H9 (cell line): Measurements from ENCODE around the gene MAP4K3. TPM values are rescaled to one million over a fixed set of nuclear protein-coding genes. Genes with fewer than 3 reads are reported as not detected.

Experiments
- DNase-seq: peaks from one replicate; pipeline ENCODE4 v3.0.0-alpha.2; 2017
- H2AFZ ChIP-seq: one replicate; pipeline ENCODE4 v1.6.1; 2013; ENCODE audit warnings: mild to moderate bottlenecking, low read length, control low read depth, moderate library complexity
- H2AK5ac ChIP-seq: 2 replicates; pipeline ENCODE4 v1.6.1; 2013; ENCODE audit warnings: low read length, control low read depth, mixed read lengths; ENCODE audit not compliant: insufficient read length
- H2BK120ac ChIP-seq: one replicate; pipeline ENCODE4 v1.6.1; 2013; ENCODE audit warnings: low read depth, mild to moderate bottlenecking, low read length, control low read depth, inconsistent platforms; ENCODE audit not compliant: poor library complexity, severe bottlenecking
- H2BK12ac ChIP-seq: 2 replicates; pipeline ENCODE4 v1.6.1; 2013; ENCODE audit warnings: low read length, control low read depth, mixed read lengths, low read depth; ENCODE audit not compliant: insufficient read length
- H2BK15ac ChIP-seq: 2 replicates; pipeline ENCODE4 v1.6.1; 2013; ENCODE audit warnings: low read depth, low read length, control low read depth
- H2BK20ac ChIP-seq: one replicate; pipeline ENCODE4 v1.6.1; 2013; ENCODE audit warnings: low read depth, mild to moderate bottlenecking, low read length, control low read depth, inconsistent platforms; ENCODE audit not compliant: poor library complexity, severe bottlenecking
- H2BK5ac ChIP-seq: 2 replicates; pipeline ENCODE4 v1.6.1; 2013; ENCODE audit warnings: low read length, control low read depth, mixed read lengths; ENCODE audit not compliant: insufficient read length
- H3K14ac ChIP-seq: 2 replicates; pipeline ENCODE4 v1.6.1; 2013; ENCODE audit warnings: low read length, control low read depth; ENCODE audit not compliant: insufficient read depth
- H3K18ac ChIP-seq: 2 replicates; pipeline ENCODE4 v1.6.1; 2013; ENCODE audit warnings: low read depth, mild to moderate bottlenecking, mixed read lengths, low read length, control low read depth; ENCODE audit not compliant: insufficient read length
- H3K23ac ChIP-seq: 2 replicates; pipeline ENCODE4 v1.6.1; 2013; ENCODE audit warnings: low read length, control low read depth, mixed read lengths, low read depth; ENCODE audit not compliant: insufficient read length
- H3K23me2 ChIP-seq: 2 replicates; pipeline ENCODE4 v1.6.1; 2013; ENCODE audit warnings: low read depth, mild to moderate bottlenecking, mixed read lengths, low read length, control low read depth; ENCODE audit not compliant: insufficient read length, poor library complexity, severe bottlenecking
- H3K27ac ChIP-seq: 2 replicates; pipeline ENCODE4 v1.5.1; 2013; ENCODE audit warnings: low read length, control low read depth, mixed read lengths, low read depth; ENCODE audit not compliant: insufficient read length
- H3K27me3 ChIP-seq: 2 replicates; pipeline ENCODE4 v1.6.1; 2013; ENCODE audit warnings: low read length, control low read depth, inconsistent platforms; ENCODE audit not compliant: insufficient read depth
- H3K4ac ChIP-seq: 2 replicates; pipeline ENCODE4 v1.6.1; 2013; ENCODE audit warnings: low read depth, mild to moderate bottlenecking, control low read depth, inconsistent platforms, low read length, moderate library complexity
- H3K4me1 ChIP-seq: 2 replicates; pipeline ENCODE4 v1.6.1; 2013; ENCODE audit warnings: low read length, control low read depth, inconsistent platforms; ENCODE audit not compliant: insufficient read depth
- H3K4me2 ChIP-seq: 2 replicates; pipeline ENCODE4 v1.6.1; 2013; ENCODE audit warnings: low read length, control low read depth, mixed read lengths; ENCODE audit not compliant: insufficient read length, insufficient read depth
- H3K56ac ChIP-seq: 2 replicates; pipeline ENCODE4 v1.6.1; 2013; ENCODE audit warnings: low read depth, mild to moderate bottlenecking, mixed read lengths, low read length, control low read depth; ENCODE audit not compliant: insufficient read length
- H3K79me1 ChIP-seq: 2 replicates; pipeline ENCODE4 v1.6.1; 2013; ENCODE audit warnings: low read depth, mild to moderate bottlenecking, moderate library complexity, low read length, control low read depth, inconsistent platforms; ENCODE audit not compliant: insufficient read depth, poor library complexity, severe bottlenecking
- H3K79me2 ChIP-seq: 2 replicates; pipeline ENCODE4 v1.6.1; 2013; ENCODE audit warnings: low read length, control low read depth, inconsistent platforms; ENCODE audit not compliant: insufficient read depth
- H3K9ac ChIP-seq: 2 replicates; pipeline ENCODE4 v1.6.1; 2013; ENCODE audit warnings: low read length, control low read depth, mixed read lengths; ENCODE audit not compliant: insufficient read length; ENCODE audit errors: extremely low read depth
- H3K9me3 ChIP-seq: one replicate; pipeline ENCODE4 v1.6.1; 2013; ENCODE audit warnings: low read depth, low read length, inconsistent platforms; ENCODE audit not compliant: control insufficient read depth
- H3T11ph ChIP-seq: one replicate; pipeline ENCODE4 v1.6.1; 2013; ENCODE audit warnings: mild to moderate bottlenecking, low read length, control low read depth, inconsistent platforms
- H4K20me1 ChIP-seq: one replicate; pipeline ENCODE4 v1.6.1; 2013; ENCODE audit not compliant: control insufficient read depth, insufficient read length, insufficient read depth
- H4K5ac ChIP-seq: 2 replicates; pipeline ENCODE4 v1.6.1; 2013; ENCODE audit warnings: low read depth, mild to moderate bottlenecking, mixed read lengths, low read length, control low read depth; ENCODE audit not compliant: insufficient read length
- H4K8ac ChIP-seq: replicated peaks from 2 replicates; pipeline ENCODE4 v1.6.1; 2013; ENCODE audit warnings: low read length, control low read depth, mixed read lengths, low read depth; ENCODE audit not compliant: insufficient read length
- H4K91ac ChIP-seq: 2 replicates; pipeline ENCODE4 v1.6.1; 2013; ENCODE audit warnings: low read depth, mild to moderate bottlenecking, moderate library complexity, mixed read lengths, low read length, control low read depth; ENCODE audit not compliant: insufficient read length
- H3K27ac Mint-ChIP-seq, 3 experiments: 2 replicates in 2 of 3; 3 replicates in 1 of 3; pipeline ENCODE4 v1.8.0; 2020 to 2021; ENCODE audit warnings: mixed read lengths in 3 of 3, mild to moderate bottlenecking in 1 of 3, moderate library complexity in 1 of 3
- H3K27me3 Mint-ChIP-seq: 2 replicates; pipeline ENCODE4 v1.8.0; 2021; ENCODE audit warnings: low read depth, mild to moderate bottlenecking, moderate library complexity, mixed read lengths
- H3K36me3 Mint-ChIP-seq, 3 experiments: 2 replicates in 2 of 3; 3 replicates in 1 of 3; pipeline ENCODE4 v1.8.0; 2020 to 2021; ENCODE audit warnings: low read depth in 3 of 3, mixed read lengths in 3 of 3; ENCODE audit not compliant: insufficient read depth in 1 of 3
- H3K4me1 Mint-ChIP-seq, 2 experiments: 2 replicates each; pipeline ENCODE4 v1.8.0; 2020; ENCODE audit warnings: mixed read lengths in 2 of 2
- H3K4me3 Mint-ChIP-seq, 2 experiments: 2 replicates in 1 of 2; 3 replicates in 1 of 2; pipeline ENCODE4 v1.8.0; 2020 to 2021; ENCODE audit warnings: mild to moderate bottlenecking in 2 of 2, mixed read lengths in 2 of 2, moderate library complexity in 1 of 2
- H3K9me3 Mint-ChIP-seq, 2 experiments: 2 replicates in 1 of 2; 3 replicates in 1 of 2; pipeline ENCODE4 v1.8.0; 2020; ENCODE audit warnings: mild to moderate bottlenecking in 2 of 2, mixed read lengths in 2 of 2, moderate library complexity in 1 of 2
- WGBS: extraction: QIAGEN DNeasy Blood & Tissue Kit; methylation state at CpG from one replicate; pipeline ENCODE4 v1.1.7; 2013; ENCODE audit warnings: missing lambda C conversion rate, low lambda C conversion rate, mixed read lengths; ENCODE audit not compliant: insufficient read length; ENCODE audit errors: extremely low coverage; 5-methylcytosine and 5-hydroxymethylcytosine counted together
- total RNA-seq: library from RNA; stranded (reverse); gene quantifications from 2 replicates; pipeline ENCODE4 v1.2.1, GENCODE V29; 2021
- TF ChIP-seq, protein P1 (sequence below): fragments of 200-600 bp; sonication (generic); conservative IDR thresholded peaks from 3 replicates; pipeline ENCODE4 v1.8.0; 2021; ENCODE audit warnings: antibody characterized with exemption, mild to moderate bottlenecking

MAP4K3 gene
- total RNA-seq, 1 experiment from 2014 or later: 37.9 TPM

DNA sequence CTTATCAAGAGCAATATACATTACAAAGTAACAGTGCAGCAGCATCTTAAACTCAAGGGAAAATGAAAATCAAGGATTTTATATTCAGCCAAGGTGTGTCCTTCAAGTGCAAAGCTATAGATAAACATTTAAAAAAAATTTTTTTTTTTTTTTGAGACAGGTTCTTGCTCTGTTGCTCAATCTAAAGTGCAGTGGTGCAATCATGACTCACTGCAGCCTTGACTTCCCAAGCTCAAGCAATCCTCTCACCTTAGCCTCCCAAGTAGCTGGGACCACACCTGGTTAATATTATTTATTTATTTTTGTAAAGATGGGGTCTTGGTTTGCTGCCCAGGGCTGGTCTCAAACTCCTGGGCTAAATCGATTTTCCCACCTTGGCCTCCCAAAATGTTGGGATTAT is 202.3 kb downstream of the MAP4K3 start:
- no peaks in the 10 kb centered on the region for H3K79me2 ChIP-seq
- no peaks in the 10 kb centered on the region for H3K27me3 Mint-ChIP-seq
- H4K91ac ChIP-seq: no peak overlapping the region
- H2AK5ac ChIP-seq: no peak overlapping the region
- peaks cover 21 to 23% of the 10 kb centered on the region in 2 experiments for H3K9me3 Mint-ChIP-seq
- DNase-seq: no peak
- H2AFZ ChIP-seq: no peak overlapping the region
- no peak overlapping the region for H3K18ac ChIP-seq
- no peaks in the 10 kb centered on the region for H3K27me3 ChIP-seq
- no peak overlapping the region for H4K5ac ChIP-seq
- no peaks in the 10 kb centered on the region for H4K20me1 ChIP-seq
- H3K9ac ChIP-seq: no peak overlapping the region
- H2BK5ac ChIP-seq: no peak overlapping the region
- H3K4me1 ChIP-seq: peaks cover 1% of the 10 kb centered on the region; the same call in 1 of the 2 replicates
- no peak overlapping the region for H3K27ac Mint-ChIP-seq
- no peak overlapping the region for H3K27ac ChIP-seq
- no peak overlapping the region for H3K4ac ChIP-seq
- H3K9me3 ChIP-seq: no peaks in the 10 kb centered on the region
- H3K4me1 Mint-ChIP-seq: peaks cover 10 to 15% of the 10 kb centered on the region in 2 experiments
- TF ChIP-seq, protein P1, sequence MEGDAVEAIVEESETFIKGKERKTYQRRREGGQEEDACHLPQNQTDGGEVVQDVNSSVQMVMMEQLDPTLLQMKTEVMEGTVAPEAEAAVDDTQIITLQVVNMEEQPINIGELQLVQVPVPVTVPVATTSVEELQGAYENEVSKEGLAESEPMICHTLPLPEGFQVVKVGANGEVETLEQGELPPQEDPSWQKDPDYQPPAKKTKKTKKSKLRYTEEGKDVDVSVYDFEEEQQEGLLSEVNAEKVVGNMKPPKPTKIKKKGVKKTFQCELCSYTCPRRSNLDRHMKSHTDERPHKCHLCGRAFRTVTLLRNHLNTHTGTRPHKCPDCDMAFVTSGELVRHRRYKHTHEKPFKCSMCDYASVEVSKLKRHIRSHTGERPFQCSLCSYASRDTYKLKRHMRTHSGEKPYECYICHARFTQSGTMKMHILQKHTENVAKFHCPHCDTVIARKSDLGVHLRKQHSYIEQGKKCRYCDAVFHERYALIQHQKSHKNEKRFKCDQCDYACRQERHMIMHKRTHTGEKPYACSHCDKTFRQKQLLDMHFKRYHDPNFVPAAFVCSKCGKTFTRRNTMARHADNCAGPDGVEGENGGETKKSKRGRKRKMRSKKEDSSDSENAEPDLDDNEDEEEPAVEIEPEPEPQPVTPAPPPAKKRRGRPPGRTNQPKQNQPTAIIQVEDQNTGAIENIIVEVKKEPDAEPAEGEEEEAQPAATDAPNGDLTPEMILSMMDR: no peak
- no peak overlapping the region for H2BK15ac ChIP-seq
- no peak overlapping the region for H2BK12ac ChIP-seq
- WGBS: no CpG with 5 or more reads among the region's 1 CpG
- H3K23ac ChIP-seq: no peak overlapping the region
- H2BK20ac ChIP-seq: no peak overlapping the region
- no peak overlapping the region for H3K14ac ChIP-seq
- H2BK120ac ChIP-seq: no peak overlapping the region
- no peak overlapping the region for H4K8ac ChIP-seq
- peaks cover 8 to 25% (median 13%) of the 10 kb centered on the region in 3 experiments for H3K36me3 Mint-ChIP-seq
- no peak overlapping the region for H3K4me3 Mint-ChIP-seq
- no peak overlapping the region for H3T11ph ChIP-seq
- no peak overlapping the region for H3K56ac ChIP-seq
- H3K23me2 ChIP-seq: no peaks in the 10 kb centered on the region
- no peaks in the 10 kb centered on the region for H3K79me1 ChIP-seq
- H3K4me2 ChIP-seq: no peak overlapping the region
